SK-N-MC (cell line): Measurements from ENCODE around the gene RAB15.

Source experiments
- EZH2 ChIP-seq: fragments of 200-600 bp; sonication (generic); IDR thresholded peaks from one replicate; pipeline ENCODE4 v1.6.1; 2017; ENCODE audit warnings: antibody characterized with exemption
- FOXP2 ChIP-seq: optimal IDR thresholded peaks from 2 replicates; pipeline ENCODE3; 2011; ENCODE audit warnings: mild to moderate bottlenecking, moderate library complexity; ENCODE audit not compliant: insufficient read depth; ENCODE audit errors: extremely low read length, control extremely low read depth
- POLR2AphosphoS5 ChIP-seq: IDR thresholded peaks from 2 replicates; pipeline ENCODE4 v1.6.1; 2012; ENCODE audit warnings: mild to moderate bottlenecking, low read depth, low read length, borderline replicate concordance

GRCh38 chr14:65016471-65016870 is 44.3 kb upstream of the RAB15 start:
- TF ChIP-seq POLR2AphosphoS5 (no peak), FOXP2 (no peak), EZH2 (no peak)
